ENCODE results near the gene FEM1C.

GRCh38 chr5:115531380-115531779, 13.2 kb downstream of the FEM1C start:
- TF ChIP-seq CTCF (IDR thresholded peaks at IDR 0.05 in 4 of 5, conservative IDR thresholded peaks at IDR 0.05 in 1 of 5) (no peak), POLR2A (IDR thresholded peaks at IDR 0.05) (no peak)
